ENCODE data around the gene ICAM2. TPM values are rescaled to one million over a fixed set of nuclear protein-coding genes. Genes with fewer than 3 reads are reported as not detected.
A peak's percentile ranks its signal among the peaks of the same experiment; 100 is the strongest.

The ICAM2 gene
- total RNA-seq, 1 experiment from 2014 or later, result 2.0 TPM

DNA sequence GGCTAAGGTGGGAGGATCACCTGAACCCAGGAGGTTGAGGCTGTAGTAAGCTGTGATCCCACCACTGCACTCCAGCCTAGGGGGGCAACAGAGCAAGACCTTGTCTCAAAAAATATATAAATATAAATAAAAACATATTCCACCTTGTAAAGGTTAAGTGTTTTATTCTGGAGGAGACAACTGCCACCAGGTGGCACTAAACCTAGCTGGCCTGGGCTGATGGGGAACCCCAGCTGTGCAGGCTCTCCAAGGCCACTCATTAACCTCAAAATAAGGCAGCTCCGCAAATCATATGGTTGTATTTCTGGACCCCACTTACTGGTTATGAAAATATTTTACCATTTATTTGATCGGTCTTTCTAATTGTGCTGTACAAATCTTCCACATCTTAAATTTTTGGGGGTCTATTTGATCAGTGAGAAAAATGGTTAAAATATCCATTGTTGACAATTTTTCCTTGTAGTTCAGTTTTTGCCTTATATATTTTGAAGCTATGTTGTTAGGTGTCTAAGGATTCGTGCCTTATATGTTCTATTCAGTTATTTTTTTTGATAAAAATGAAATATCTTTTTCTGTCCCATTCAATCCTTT is 8.5 kb upstream of the ICAM2 start:
- POLR2A ChIA-PET, result interaction anchor here (0.7 to 1.1 kb wide), 3 partner anchors 100 to 105 kb away, joined by 3 to 8 read pairs (median 4); no protein-coding TSS in a partner anchor
- Mint-ChIP-seq H3K27ac (ENCODE audit: unreplicated experiment) (no peak overlapping the region), H3K9me3 (ENCODE audit: unreplicated experiment) (no peaks in the 10 kb centered on the region), H3K36me3 (ENCODE audit: insufficient read depth, unreplicated experiment) (peaks cover 11% of the 10 kb centered on the region), H3K4me3 (ENCODE audit: unreplicated experiment) (no peak overlapping the region), H3K27me3 (ENCODE audit: insufficient read depth, unreplicated experiment) (no peaks in the 10 kb centered on the region), H3K4me1 (ENCODE audit: low read depth, unreplicated experiment) (peaks cover 15% of the 10 kb centered on the region)
- CTCF ChIA-PET, result interaction anchor here (0.6 to 9.1 kb wide), 19 partner anchors 9 to 253 kb away, joined by 3 to 277 read pairs (median 4); partner anchors contain the start of gene ICAM2
- intact Hi-C loops (cut with micrococcal nuclease; ENCODE audit: unreplicated experiment), result loop anchor here (1.0 kb wide), 2 partner anchors 104 to 253 kb away; no protein-coding TSS in a partner anchor
- TF ChIP-seq, protein P1, sequence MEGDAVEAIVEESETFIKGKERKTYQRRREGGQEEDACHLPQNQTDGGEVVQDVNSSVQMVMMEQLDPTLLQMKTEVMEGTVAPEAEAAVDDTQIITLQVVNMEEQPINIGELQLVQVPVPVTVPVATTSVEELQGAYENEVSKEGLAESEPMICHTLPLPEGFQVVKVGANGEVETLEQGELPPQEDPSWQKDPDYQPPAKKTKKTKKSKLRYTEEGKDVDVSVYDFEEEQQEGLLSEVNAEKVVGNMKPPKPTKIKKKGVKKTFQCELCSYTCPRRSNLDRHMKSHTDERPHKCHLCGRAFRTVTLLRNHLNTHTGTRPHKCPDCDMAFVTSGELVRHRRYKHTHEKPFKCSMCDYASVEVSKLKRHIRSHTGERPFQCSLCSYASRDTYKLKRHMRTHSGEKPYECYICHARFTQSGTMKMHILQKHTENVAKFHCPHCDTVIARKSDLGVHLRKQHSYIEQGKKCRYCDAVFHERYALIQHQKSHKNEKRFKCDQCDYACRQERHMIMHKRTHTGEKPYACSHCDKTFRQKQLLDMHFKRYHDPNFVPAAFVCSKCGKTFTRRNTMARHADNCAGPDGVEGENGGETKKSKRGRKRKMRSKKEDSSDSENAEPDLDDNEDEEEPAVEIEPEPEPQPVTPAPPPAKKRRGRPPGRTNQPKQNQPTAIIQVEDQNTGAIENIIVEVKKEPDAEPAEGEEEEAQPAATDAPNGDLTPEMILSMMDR (IDR thresholded peaks at IDR 0.05; ENCODE audit: insufficient read depth in 1 of 2, low read depth in 1 of 2, low read length in 1 of 2, severe bottlenecking in 1 of 2, unreplicated experiment in 1 of 2), result peak; percentile 87 to 88
- Histone ChIP-seq H3K27me3 (replicated peaks; ENCODE audit: control insufficient read depth, insufficient read depth, low read length) (no peaks in the 10 kb centered on the region), H3K9me3 (no peaks in the 10 kb centered on the region), H3K4me1 (no peaks in the 10 kb centered on the region), H3K4me3 (ENCODE audit: low read depth, low read length) (no peak overlapping the region), H3K36me3 (ENCODE audit: control insufficient read depth, insufficient read depth, low read length) (no peaks in the 10 kb centered on the region)
- no TSS peak for BruUV-seq (replicated peaks)
- DNase-seq, result peak; percentile 59 to 77

GRCh38 chr17:64025732-64026294 is 5.4 kb upstream of the ICAM2 start:
- CTCF ChIA-PET, result interaction anchor here (0.7 to 9.1 kb wide), 13 partner anchors 38 to 276 kb away, joined by 3 to 277 read pairs (median 4); partner anchors contain the start of genes ERN1 and GH1
- POLR2A ChIA-PET, result no interaction called here
- Histone ChIP-seq H3K4me3 (ENCODE audit: low read depth, low read length) (peak overlapping the region; percentile 13; the same call in 1 of the 2 replicates), H3K4me1 (no peaks in the 10 kb centered on the region), H3K36me3 (ENCODE audit: control insufficient read depth, insufficient read depth, low read length) (no peaks in the 10 kb centered on the region), H3K27me3 (replicated peaks; ENCODE audit: control insufficient read depth, insufficient read depth, low read length) (no peaks in the 10 kb centered on the region), H3K9me3 (no peaks in the 10 kb centered on the region)
- TF ChIP-seq, protein P1 (IDR thresholded peaks at IDR 0.05; ENCODE audit: insufficient read depth in 1 of 2, low read depth in 1 of 2, low read length in 1 of 2, severe bottlenecking in 1 of 2, unreplicated experiment in 1 of 2), result peak; percentile 96 to 97
- no peak overlapping the region for H3K27ac Mint-ChIP-seq (ENCODE audit: unreplicated experiment)
- H3K4me1 Mint-ChIP-seq (ENCODE audit: low read depth, unreplicated experiment), result peaks cover 16% of the 10 kb centered on the region
- peaks cover 11% of the 10 kb centered on the region for H3K36me3 Mint-ChIP-seq (ENCODE audit: insufficient read depth, unreplicated experiment)
- intact Hi-C loops (cut with micrococcal nuclease; ENCODE audit: unreplicated experiment), result loop anchor here (1.0 kb wide), 1 partner anchor 107 kb away; no protein-coding TSS in a partner anchor
- H3K27me3 Mint-ChIP-seq (ENCODE audit: insufficient read depth, unreplicated experiment), result no peaks in the 10 kb centered on the region
- H3K4me3 Mint-ChIP-seq (ENCODE audit: unreplicated experiment), result peak overlapping the region; percentile 71
- no TSS peak for BruUV-seq (replicated peaks)
- peak; percentile 86 to 87 for DNase-seq
- H3K9me3 Mint-ChIP-seq (ENCODE audit: unreplicated experiment), result no peaks in the 10 kb centered on the region

DNA sequence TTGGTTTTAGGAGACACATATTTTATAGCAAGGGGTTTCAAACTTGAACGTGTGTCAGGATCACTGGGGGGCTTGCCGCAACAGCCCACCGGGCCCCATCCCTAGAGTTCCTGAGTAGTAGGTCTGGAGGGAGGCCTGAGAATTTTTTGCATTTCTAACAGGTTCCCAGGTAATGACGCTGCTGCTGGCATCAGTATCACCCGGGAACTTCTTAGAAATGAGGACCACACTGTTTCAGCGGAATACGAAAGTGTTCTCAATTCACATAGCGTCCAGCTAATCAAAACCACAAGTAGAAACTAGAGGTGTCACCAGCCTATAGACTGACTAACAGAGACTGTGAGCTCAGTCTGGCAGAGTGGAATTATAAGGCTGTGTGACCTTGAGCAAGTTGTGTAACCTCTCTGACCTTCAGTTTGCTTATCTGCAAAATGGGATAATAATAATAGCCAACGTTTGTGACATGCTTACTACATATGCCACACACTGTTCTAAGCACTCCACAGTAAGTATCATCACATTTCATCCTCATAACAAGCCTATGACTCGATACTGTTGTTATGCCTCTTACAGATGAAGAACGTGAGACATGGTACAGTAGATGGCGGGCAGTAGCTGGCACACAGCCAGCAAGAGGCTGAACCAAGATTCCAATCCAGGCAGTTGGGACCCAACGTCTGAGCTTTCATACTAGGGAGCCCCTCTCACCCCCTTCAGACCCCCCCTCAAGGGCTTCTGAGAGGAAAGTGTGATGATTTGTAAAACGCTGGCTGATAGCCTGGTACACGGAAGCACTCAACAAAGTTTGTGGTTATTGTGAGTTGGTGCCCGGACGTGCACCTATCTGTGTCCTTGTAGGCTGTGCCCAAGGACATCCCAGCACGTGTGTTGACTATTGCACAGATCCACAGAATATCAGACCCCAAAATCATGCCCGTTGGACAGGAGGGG is 4.6 kb upstream of the ICAM2 start:
- Mint-ChIP-seq H3K9me3 (ENCODE audit: unreplicated experiment) (no peaks in the 10 kb centered on the region), H3K4me3 (ENCODE audit: unreplicated experiment) (no peak overlapping the region), H3K27ac (ENCODE audit: unreplicated experiment) (no peak overlapping the region), H3K27me3 (ENCODE audit: insufficient read depth, unreplicated experiment) (no peaks in the 10 kb centered on the region), H3K4me1 (ENCODE audit: low read depth, unreplicated experiment) (peaks cover 16% of the 10 kb centered on the region), H3K36me3 (ENCODE audit: insufficient read depth, unreplicated experiment) (peaks cover 11% of the 10 kb centered on the region)
- ChIA-PET CTCF (interaction anchor here (0.6 to 9.1 kb wide), 14 partner anchors 39 to 277 kb away, joined by 3 to 277 read pairs (median 4); partner anchors contain the start of genes ERN1 and GH1), POLR2A (no interaction called here)
- Histone ChIP-seq H3K36me3 (ENCODE audit: control insufficient read depth, insufficient read depth, low read length) (no peaks in the 10 kb centered on the region), H3K9me3 (no peaks in the 10 kb centered on the region), H3K27me3 (replicated peaks; ENCODE audit: control insufficient read depth, insufficient read depth, low read length) (no peaks in the 10 kb centered on the region), H3K4me3 (ENCODE audit: low read depth, low read length) (no peak overlapping the region), H3K4me1 (no peaks in the 10 kb centered on the region)
- DNase-seq, result no peak
- TF ChIP-seq, protein P1 (IDR thresholded peaks at IDR 0.05; ENCODE audit: insufficient read depth in 1 of 2, low read depth in 1 of 2, low read length in 1 of 2, severe bottlenecking in 1 of 2, unreplicated experiment in 1 of 2), result no peak
- intact Hi-C loops (cut with micrococcal nuclease; ENCODE audit: unreplicated experiment), result loop anchor here (1.0 kb wide), 1 partner anchor 106 kb away; no protein-coding TSS in a partner anchor
- no TSS peak for BruUV-seq (replicated peaks)
